Measurements from ENCODE around the gene BAG1.

BAG1 gene

DNA sequence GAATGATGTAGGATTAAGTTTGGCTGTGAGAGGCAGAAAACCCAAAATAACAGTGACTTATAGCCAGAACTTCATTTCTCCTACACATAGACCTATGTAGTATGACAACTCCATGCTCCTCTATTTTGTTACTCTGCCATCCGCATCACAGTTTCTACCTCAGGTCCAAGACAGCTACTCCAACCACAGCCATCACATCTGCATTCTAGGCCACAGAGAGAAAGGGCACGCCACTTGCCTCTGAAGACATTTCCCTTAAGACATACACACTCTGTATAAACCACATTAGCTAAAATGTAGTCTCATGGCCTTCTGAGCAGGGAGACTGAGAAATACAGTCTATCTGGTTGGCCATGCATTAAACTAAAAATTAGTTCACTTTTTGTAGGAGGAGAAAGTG, 14.5 kb downstream of the BAG1 start:
- in situ Hi-C loops (cut with HindIII; ENCODE audit: low sequenced_read_pairs): no loop called here
- DNase-seq (ENCODE audit: low read depth): no peak
- TF ChIP-seq, protein P1, sequence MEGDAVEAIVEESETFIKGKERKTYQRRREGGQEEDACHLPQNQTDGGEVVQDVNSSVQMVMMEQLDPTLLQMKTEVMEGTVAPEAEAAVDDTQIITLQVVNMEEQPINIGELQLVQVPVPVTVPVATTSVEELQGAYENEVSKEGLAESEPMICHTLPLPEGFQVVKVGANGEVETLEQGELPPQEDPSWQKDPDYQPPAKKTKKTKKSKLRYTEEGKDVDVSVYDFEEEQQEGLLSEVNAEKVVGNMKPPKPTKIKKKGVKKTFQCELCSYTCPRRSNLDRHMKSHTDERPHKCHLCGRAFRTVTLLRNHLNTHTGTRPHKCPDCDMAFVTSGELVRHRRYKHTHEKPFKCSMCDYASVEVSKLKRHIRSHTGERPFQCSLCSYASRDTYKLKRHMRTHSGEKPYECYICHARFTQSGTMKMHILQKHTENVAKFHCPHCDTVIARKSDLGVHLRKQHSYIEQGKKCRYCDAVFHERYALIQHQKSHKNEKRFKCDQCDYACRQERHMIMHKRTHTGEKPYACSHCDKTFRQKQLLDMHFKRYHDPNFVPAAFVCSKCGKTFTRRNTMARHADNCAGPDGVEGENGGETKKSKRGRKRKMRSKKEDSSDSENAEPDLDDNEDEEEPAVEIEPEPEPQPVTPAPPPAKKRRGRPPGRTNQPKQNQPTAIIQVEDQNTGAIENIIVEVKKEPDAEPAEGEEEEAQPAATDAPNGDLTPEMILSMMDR (IDR thresholded peaks at IDR 0.05; ENCODE audit: low read depth, low read length, missing control alignments): no peak

DNA sequence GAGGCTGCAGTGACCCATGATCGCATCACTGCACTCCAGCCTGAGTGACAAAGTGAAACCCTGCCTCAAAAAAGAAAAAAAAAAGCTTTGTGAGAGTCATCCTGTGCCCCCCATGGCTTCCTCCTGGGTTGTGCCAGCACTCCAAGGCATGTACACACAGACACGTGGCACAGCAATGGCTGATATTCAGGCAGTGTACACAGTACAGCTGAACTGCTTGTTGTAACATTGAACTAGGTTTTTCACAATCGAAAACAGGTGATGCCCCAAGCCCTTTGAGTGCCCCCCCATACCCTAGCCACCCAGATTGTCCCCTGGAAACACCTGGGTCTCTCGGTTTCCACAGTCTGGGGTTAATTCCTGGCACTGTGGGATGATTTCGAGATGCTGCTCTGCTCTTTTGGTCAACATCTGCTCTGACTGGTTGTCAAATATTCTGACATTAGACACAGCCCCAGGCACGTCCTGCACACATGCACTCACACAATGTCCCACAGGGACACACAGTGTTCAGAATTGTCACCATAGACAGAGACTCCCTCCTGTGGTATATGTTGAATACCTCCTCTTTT, 15.3 kb downstream of the BAG1 start:
- TF ChIP-seq, protein P1 (IDR thresholded peaks at IDR 0.05; ENCODE audit: low read depth, low read length, missing control alignments): no peak
- no peak for DNase-seq (ENCODE audit: low read depth)
- in situ Hi-C loops (cut with HindIII; ENCODE audit: low sequenced_read_pairs): no loop called here
- H3K4me3 ChIP-seq (ENCODE audit: low read depth, low read length): no peak overlapping the region

More for the DNA sequence above, 14.5 kb downstream of the BAG1 start:
- H3K4me3 ChIP-seq (ENCODE audit: low read depth, low read length): no peak overlapping the region

DNA sequence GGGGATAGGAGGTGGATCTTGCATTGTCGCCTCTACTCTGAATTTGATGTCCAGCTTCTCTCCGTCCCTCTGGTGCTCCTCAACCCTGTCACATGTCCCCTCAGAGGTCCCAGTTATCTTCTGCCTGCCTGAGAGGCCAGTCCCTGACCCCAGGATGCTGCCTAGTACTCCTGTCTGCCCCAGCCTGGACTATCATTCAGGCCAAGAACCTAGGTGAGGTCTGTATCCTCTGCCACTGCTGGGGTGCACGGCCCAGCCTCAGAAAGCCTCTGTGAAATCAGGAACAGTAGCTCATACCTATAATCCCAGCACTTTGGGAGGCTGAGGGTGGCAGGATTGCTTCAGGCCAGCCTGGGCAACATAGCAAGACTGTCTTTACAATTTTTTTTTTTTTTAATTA, 15.9 kb downstream of the BAG1 start:
- no peak overlapping the region for H3K4me3 ChIP-seq (ENCODE audit: low read depth, low read length)
- TF ChIP-seq, protein P1 (IDR thresholded peaks at IDR 0.05; ENCODE audit: low read depth, low read length, missing control alignments): no peak
- DNase-seq (ENCODE audit: low read depth): no peak
- in situ Hi-C loops (cut with HindIII; ENCODE audit: low sequenced_read_pairs): no loop called here

DNA sequence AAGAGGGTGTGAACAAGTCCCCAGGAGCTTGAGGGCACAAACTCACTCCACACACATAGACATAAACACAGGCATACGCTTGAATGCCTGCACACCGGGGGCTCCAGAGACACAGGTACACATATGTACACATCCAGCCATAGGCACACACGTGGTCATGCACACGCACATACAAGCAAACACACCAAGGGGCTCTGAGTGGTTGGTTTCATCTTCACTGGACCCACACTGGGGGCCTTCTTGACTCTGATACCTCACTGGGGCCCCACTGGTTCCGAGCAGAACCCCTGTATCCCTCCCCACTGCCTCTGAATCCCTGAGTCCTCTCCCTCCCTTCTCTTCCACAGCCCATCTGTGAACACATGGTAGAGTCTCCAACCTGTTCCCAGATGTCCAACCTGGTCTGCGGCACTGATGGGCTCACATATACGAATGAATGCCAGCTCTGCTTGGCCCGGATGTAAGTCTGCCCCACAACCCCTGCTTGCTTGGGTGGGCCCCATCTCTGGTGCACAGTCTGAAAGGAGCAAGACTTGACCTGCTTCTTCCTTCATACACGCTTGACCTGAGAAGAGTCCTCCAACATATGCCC, 18.1 kb downstream of the BAG1 start:
- TF ChIP-seq, protein P1 (IDR thresholded peaks at IDR 0.05; ENCODE audit: low read depth, low read length, missing control alignments): no peak
- in situ Hi-C loops (cut with HindIII; ENCODE audit: low sequenced_read_pairs): no loop called here

DNA sequence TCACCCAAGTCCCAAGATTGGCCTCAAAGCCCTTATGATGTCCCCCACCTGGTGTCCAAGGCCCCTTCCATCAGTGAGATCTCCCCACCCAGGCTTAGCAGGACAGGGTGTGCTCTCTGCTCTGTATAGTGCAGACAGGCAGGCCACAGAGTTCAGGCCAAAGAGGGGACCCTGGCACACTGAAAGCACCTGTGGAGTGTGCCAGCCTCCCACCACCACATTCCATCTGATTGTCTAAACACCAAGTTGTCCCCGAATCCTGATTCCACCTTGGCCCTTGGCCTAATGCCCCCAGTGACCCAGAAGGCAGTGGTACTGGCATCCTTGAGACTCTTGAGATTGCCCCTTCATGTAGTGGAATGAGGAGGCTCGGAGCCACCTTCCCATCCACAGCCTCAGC, 19.2 kb downstream of the BAG1 start:
- TF ChIP-seq, protein P1 (IDR thresholded peaks at IDR 0.05; ENCODE audit: low read depth, low read length, missing control alignments): no peak
- in situ Hi-C loops (cut with HindIII; ENCODE audit: low sequenced_read_pairs): no loop called here
- no peak for DNase-seq (ENCODE audit: low read depth)
- no peak overlapping the region for H3K4me3 ChIP-seq (ENCODE audit: low read depth, low read length)

More for the DNA sequence above, 18.1 kb downstream of the BAG1 start:
- no peak overlapping the region for H3K4me3 ChIP-seq (ENCODE audit: low read depth, low read length)
- no peak for DNase-seq (ENCODE audit: low read depth)

DNA sequence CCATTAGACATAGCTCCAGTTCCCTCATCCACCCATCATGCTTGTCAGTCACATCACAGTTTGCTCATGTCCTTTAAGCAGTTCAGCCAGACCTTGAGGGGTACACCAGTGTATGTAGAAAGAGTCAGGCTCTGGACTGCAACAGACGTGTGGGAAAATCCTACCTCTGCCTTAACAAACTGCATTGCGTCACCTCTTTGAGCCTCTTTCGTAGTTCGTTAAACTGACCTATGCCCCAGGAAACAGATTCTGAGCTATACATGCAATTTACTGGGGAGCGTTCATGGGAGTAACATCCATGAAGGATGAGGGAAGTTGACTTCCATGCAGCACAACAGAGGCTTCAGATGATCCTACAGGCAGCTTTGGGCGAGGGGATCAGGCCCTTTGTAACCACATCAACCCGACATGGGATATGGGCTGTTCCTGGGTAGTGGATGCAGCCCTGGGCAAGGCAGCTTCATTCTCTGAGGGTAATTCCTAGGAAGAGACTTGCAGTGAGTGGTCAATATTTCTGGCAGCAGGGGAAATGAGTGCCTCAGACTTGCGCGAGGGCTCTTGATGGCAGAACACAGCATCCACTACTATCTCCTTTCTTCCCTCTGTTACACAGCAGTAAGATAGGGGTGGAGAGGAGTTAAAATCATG, 20.2 kb downstream of the BAG1 start:
- TF ChIP-seq, protein P1 (IDR thresholded peaks at IDR 0.05; ENCODE audit: low read depth, low read length, missing control alignments): no peak

More for the DNA sequence above, 20.2 kb downstream of the BAG1 start:
- in situ Hi-C loops (cut with HindIII; ENCODE audit: low sequenced_read_pairs): no loop called here
- no peak for DNase-seq (ENCODE audit: low read depth)
- H3K4me3 ChIP-seq (ENCODE audit: low read depth, low read length): no peak overlapping the region
